ENCODE data around the gene ZNF236.

DNA sequence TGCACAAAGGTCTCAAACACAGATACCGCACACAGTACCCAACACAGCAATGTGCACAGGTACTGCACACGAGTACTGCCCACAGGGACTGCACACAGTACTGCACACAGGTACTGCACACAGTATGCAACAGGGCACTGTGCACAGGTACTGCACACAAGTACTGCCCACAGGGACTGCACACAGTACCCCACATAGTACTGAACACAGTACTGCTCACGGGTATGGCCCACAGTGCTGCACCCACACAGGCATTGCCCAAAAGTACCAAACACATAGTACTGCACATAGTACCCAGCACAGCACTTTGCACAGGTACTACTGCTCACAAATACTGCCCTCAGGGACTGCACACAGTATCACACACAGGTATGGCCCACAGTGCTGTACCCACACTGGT, 73.1 kb downstream of the ZNF236 start:
- TF ChIP-seq, protein P1, sequence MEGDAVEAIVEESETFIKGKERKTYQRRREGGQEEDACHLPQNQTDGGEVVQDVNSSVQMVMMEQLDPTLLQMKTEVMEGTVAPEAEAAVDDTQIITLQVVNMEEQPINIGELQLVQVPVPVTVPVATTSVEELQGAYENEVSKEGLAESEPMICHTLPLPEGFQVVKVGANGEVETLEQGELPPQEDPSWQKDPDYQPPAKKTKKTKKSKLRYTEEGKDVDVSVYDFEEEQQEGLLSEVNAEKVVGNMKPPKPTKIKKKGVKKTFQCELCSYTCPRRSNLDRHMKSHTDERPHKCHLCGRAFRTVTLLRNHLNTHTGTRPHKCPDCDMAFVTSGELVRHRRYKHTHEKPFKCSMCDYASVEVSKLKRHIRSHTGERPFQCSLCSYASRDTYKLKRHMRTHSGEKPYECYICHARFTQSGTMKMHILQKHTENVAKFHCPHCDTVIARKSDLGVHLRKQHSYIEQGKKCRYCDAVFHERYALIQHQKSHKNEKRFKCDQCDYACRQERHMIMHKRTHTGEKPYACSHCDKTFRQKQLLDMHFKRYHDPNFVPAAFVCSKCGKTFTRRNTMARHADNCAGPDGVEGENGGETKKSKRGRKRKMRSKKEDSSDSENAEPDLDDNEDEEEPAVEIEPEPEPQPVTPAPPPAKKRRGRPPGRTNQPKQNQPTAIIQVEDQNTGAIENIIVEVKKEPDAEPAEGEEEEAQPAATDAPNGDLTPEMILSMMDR (IDR thresholded peaks at IDR 0.05), result no peak
- TF ChIP-seq POLR2A (IDR thresholded peaks at IDR 0.05), result no peak

Measured in suprapubic skin (tissue), 3 donors.